Subcutaneous adipose tissue (tissue), 4 donors: ENCODE results near the gene FAM219B. TPM values are rescaled to one million over a fixed set of nuclear protein-coding genes. Genes with fewer than 3 reads are reported as not detected.

ENCODE experiments used
- total RNA-seq, 4 donors: library from RNA; depleted of rRNA; stranded (reverse); fragments of >200 nt; gene quantifications; one replicate each; pipeline ENCODE4 v1.1.0, GENCODE V29; 2016
- TF ChIP-seq, protein P1 (sequence below): fragments of 450-650 bp; IDR thresholded peaks from one replicate; pipeline ENCODE4 v1.5.1; 2016; ENCODE audit warnings: low read depth, mild to moderate bottlenecking, control low read depth, antibody characterized with exemption, moderate library complexity

Gene FAM219B
- total RNA-seq, 4 donors from 2014 or later: 53.3 to 102 (median 65.2) TPM

DNA sequence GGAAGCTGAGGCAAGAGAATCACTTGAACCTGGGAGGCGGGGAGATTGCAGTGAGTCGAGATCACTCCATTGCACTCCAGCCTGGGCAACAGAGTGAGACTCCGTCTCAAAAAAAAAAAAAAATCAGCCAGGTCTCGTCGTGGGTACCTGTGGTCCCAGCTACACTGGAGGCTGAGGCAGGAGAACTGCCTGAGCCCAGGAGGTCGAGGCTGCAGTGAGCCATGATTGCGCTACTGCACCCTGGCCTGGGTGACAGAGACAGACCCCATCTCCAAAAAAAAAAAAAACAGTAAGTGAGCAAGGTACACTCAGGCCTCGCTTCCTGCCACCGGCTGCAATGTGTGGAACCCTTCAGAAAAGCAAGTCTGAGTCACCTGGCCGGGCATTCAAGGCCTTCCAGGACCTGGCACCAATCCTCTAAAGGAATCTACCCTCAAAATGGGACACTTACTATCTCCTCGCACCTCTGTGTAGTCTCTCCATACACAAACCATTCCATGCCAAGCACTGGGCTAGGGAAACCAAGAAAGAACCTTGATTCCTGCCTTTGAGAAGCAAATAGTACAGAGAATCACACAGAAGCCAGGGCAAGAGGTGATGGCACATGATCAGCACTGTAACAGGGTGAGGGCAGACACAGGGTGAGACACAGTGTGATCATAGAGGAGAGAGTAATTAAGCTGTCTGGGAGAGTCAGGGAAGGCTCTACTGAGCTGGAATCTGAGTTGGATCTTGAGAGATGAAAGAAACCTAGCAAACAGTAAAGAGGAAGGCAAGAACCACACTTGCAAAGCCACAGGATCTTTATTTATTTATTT, 43.2 kb downstream of the FAM219B start:
- TF ChIP-seq, protein P1, sequence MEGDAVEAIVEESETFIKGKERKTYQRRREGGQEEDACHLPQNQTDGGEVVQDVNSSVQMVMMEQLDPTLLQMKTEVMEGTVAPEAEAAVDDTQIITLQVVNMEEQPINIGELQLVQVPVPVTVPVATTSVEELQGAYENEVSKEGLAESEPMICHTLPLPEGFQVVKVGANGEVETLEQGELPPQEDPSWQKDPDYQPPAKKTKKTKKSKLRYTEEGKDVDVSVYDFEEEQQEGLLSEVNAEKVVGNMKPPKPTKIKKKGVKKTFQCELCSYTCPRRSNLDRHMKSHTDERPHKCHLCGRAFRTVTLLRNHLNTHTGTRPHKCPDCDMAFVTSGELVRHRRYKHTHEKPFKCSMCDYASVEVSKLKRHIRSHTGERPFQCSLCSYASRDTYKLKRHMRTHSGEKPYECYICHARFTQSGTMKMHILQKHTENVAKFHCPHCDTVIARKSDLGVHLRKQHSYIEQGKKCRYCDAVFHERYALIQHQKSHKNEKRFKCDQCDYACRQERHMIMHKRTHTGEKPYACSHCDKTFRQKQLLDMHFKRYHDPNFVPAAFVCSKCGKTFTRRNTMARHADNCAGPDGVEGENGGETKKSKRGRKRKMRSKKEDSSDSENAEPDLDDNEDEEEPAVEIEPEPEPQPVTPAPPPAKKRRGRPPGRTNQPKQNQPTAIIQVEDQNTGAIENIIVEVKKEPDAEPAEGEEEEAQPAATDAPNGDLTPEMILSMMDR: no peak

DNA sequence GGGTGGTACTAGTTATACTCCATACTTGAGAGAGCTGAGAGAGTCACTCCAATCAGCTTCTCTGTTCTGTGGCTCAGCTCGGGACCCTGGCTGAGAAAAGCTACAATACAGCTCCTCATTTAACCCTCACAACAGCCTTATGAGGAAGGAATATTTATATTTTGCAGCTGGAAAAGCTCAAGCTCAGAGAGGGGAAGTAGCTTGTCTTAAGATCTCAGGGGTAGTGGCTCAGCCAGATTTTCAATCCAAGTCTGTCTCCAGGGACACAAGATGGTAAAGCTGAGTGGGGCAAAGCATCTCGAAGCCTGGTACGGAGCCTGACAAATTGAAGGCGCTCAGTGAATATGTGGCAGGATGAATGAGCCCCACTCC, 48.3 kb downstream of the FAM219B start:
- TF ChIP-seq, protein P1: no peak

DNA sequence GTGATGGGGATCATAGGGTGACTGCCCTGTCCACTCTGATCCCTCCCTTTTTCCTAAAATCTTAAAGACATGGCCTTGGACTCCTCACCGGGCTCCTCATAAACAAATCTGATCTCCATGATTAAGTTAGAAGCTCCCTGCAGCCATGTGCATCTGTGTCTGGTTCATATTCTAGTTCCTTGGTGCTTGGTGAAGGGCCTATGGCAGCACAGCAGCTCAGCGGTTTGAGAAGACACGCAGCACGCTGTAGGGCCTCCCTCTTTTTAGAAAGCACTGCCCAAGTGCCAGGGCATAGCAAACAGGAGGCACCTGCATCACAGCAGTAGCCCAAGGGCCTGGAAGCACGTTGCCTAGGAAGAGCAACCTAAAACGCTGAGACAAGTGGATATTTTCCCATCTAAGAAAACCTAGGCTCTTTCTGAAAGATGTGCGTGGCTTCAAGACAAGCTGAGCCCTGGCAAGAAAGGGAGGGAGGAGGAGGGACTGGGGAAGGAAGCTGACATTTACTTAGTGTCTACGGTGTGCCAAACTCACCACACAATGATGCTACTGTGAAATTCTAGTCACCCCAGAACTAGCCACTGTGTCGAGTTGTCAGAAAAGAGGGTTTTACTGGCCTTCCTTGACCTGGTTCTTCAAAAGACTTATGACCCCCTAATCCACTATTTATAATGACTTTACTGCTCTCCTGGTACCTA, 48.8 kb downstream of the FAM219B start:
- TF ChIP-seq, protein P1: no peak

DNA sequence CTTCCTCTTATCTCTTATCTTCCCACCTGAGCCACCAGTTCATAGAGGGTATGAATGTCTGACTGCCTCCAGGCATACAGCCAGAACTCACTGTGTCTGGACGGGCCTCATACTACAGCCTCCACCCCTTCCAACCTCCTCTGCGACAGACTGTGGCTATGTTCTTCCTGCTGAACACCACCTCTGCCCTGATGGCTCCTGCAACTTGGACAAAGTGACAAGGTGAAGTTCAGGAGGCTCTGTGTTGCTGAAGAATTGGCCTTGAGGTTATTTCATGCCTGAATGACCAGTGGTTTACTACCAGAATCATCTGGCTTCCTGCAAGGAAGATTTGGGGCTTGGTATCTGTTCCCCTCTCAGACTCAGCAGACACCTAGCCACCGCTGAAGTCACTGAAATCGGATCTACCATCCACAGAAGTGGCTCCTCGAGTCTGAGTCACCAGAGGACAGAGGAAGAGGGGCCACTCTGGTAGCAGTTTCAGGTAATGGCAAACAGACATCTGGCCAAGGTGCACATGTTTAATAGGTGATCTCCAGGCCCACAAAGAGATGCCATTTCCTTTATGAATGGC, 49.5 kb downstream of the FAM219B start:
- TF ChIP-seq, protein P1: no peak

DNA sequence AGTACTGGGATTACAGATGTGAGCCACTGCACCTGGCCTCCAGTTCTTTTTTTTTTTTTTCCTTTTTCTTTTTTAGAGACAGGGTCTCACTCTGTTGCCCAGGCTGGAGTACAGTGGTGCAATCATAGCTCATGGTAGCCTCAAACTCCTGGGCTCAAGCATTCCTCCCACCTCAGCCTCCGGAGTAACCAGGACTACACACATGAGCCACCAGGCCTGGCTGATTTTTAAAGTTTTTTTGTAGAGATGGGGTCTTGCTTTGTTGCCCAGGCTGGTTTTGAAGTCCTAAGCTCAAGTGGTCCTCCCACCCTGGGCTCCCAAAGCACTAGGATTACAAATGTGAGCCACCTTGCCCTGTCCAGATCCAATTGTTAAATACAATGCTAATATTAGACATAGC, 50.1 kb downstream of the FAM219B start:
- TF ChIP-seq, protein P1: no peak

DNA sequence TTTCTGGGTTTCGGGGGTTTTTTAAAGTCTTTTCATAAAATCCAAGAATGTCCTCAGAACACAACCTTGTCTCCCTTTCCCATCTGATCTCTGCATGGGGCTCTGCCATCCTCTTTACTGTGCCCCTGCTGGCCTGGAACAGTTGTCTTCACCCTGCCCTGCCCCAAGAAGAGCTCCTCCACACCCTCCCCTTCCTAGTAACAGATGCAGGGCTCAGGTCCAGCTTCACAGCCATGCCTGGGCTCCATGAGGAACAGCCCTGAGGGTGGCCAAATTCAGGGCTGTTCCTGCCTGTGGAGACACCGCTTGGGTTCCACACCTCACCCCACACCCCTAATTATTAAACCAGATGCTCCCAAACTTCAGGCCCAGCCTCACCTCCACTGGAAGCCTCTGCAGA, 50.8 kb downstream of the FAM219B start:
- TF ChIP-seq, protein P1: no peak

DNA sequence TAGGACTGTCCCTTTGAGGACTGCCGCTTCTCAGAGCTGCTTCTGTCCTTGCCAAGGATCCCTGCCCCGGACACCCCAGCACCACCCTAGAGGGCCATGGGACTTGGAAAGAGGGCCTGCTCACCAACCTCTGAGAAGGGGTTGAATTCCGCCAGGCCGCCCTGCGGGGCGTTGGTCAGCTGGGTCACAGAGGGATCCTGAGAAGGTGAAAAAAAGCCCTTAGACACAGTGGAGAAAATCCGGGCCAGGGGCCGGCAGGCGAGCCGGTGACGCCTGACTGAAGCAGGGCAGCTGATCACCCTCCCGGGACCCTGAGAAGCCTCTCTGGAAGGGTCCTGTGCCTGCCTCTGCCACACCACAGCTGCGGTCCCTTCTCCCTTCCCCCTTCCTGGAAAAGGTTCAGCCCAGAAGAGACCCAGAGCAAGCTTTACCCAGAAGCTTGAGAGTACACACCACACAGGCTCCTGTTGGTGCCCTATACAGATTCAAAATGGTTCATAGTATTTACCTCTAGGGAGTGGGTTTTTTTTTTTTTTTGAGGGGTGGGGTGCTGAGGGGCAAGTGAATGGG, 52.1 kb downstream of the FAM219B start:
- TF ChIP-seq, protein P1: no peak
